Sciatic nerve (tissue), 2 donors: ENCODE measurements around the gene PHRF1. TPM values are rescaled to one million over a fixed set of nuclear protein-coding genes. Genes with fewer than 3 reads are reported as not detected.
"Not testable (repeated sequence)": the region's sequence is repeated elsewhere in the genome, so short reads cannot be mapped to it uniquely, and the experiment has no call there.

Source experiments
- ATAC-seq: fragments of 200-7000 bp; cut with Tn5 transposase; one replicate; pipeline ENCODE4 v1.9.1; 2020; ENCODE audit warnings: mild to moderate bottlenecking, moderate library complexity
- DNase-seq: peaks from one replicate; pipeline ENCODE4 v3.0.0-alpha.2; 2020; ENCODE audit warnings: low spot score
- intact Hi-C: fragments of 100-400 bp; cut with DNase I; formaldehyde crosslinking; loops from one replicate; pipeline ENCODE4 v1.14.2; 2022
- total RNA-seq: library from RNA; stranded (reverse); fragmentation: NEBNext Ultra II Directional; extraction: Animal tissue kit (Norgen Biotek cat#: 25700); gene quantifications from one replicate; pipeline ENCODE4 v1.2.1, GENCODE V29; 2021
- donor health status: DM: no; HTN: no; CAD: no.
- donor health status: DM: no; HTN: no; CAD: no.

PHRF1 gene
- total RNA-seq, 1 donor from 2014 or later: 33.5 TPM

DNA sequence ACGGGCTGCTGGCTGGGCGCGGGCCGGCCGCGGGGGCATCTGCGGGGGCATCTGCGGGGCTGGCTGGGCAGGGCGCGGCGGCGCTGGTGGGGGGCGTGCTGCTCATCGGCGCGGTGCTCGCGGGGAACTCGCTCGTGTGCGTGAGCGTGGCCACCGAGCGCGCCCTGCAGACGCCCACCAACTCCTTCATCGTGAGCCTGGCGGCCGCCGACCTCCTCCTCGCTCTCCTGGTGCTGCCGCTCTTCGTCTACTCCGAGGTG lies 61.0 kb downstream of the PHRF1 start:
- ATAC-seq: no peak
- intact Hi-C loops: no loop called here

DNA sequence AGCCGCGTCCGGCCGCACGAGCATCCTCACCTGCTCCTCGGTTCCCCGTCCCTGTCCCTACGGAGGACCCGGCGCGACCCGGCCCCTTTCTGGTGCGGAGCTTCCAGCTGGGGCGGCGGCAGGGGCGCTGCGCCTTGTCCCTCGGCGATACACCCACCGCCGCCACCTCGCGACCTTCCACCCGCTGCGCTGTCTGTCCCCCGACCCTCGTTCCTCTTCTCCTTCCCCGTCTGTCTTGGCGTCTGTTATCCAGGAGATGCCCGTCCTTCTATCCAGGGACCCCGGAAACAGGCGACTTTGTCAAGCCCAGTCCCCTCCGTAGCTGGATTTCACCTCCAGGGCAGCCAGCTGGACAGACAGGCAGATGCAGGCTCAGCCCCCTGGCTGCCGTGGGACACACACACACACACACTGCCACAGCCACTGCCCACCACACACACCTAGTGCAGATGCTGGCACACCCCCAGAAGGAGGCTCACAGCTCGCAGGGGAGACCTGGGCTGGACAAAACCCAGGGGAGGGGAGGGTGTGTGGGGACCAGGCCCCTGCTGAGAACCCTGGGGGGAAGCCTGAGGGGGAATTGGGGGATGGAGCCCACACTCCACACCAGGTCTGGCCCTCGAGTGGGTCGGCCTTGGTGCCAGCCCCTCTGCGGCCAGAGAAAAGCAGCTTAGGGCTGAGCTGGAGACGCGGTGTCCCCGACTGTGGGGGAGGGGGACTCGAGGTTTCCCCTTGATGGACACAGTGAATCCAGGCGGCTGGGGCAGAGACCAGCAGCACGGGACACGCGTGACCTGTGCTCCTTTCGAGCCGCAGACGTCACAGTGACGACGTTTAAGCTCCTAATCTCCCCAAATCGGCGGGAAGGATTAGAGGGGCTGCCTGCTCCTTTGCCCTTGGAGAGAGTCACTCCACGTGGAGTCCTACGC lies 61.6 kb downstream of the PHRF1 start:
- no peak for DNase-seq
- ATAC-seq: no peak
- intact Hi-C loops: no loop called here

More for the DNA sequence above, 61.0 kb downstream of the PHRF1 start:
- DNase-seq: no peak

DNA sequence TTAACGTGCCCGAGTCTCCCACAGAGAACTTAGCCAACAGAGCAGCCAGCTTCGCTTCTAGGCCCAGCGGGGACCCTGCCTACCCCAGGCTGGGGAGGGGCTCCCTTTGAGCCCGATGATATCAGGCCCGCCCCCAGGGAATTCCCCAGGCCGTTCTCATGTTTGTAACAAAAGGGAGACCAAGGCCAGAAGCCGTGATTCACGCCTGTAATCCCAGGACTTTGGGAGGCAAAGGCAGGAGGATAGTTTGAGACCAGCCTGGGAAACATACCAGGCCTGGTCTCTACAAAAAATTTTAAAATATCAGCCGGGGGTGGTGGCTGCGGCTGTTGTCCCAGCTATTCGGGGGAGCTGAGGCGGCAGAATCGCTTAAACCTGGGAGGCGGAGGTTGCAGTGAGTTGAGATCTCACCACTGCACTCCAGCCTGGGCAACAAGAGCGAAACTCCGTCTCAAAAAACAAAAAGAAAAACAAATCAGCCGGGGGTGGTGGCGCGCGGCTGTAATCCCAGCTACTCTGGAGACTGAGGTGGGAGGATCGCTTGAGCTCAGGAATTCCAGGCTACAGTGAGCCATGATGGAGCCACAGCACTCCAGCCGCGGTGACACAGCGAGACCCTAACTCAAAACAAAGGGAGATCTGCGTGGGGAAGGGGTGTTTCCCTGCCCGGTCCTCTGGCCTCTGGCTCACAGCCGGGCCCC lies 62.5 kb downstream of the PHRF1 start:
- DNase-seq: no peak
- ATAC-seq: no peak
- intact Hi-C loops: no loop called here

DNA sequence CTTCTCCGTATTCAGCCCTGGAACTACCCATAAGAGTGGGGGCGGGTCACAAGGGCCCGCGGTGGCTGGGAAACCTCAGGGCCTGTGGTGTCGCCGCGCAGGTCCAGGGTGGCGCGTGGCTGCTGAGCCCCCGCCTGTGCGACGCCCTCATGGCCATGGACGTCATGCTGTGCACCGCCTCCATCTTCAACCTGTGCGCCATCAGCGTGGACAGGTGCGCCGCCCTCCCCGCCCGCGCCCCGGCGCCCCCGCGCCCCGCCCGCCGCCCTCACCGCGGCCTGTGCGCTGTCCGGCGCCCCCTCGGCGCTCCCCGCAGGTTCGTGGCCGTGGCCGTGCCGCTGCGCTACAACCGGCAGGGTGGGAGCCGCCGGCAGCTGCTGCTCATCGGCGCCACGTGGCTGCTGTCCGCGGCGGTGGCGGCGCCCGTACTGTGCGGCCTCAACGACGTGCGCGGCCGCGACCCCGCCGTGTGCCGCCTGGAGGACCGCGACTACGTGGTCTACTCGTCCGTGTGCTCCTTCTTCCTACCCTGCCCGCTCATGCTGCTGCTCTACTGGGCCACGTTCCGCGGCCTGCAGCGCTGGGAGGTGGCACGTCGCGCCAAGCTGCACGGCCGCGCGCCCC lies 63.2 kb downstream of the PHRF1 start:
- ATAC-seq (no peak), DNase-seq (no peak)
- intact Hi-C loops: no loop called here

GRCh38 chr11:640021-640706 lies 63.9 kb downstream of the PHRF1 start:
- intact Hi-C loops: no loop called here
- no peak for ATAC-seq
- no peak for DNase-seq

GRCh38 chr11:641806-642370 lies 65.6 kb downstream of the PHRF1 start:
- ATAC-seq: no peak
- intact Hi-C loops: no loop called here
- no peak for DNase-seq

DNA sequence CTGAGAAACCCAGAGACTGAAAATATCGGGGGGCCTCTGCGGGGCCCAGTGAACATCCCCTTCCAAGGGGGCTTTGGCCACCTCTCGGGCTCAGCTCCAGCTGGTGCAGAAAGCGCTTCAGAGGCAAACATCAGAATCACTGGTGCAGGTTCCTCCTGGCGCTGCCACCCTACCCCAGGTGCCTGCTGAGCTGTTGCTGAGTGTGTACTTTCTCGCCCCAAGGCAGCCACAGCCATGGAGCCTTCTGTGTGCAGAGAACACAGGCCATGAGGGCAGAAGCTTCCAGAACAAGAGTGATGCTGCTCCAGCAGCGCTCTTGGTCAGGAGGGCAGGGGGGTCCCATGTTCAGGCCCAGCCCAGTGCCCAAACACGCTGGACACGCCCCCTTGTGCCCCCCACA lies 67.1 kb downstream of the PHRF1 start:
- ATAC-seq (no peak), DNase-seq (no peak)
- intact Hi-C loops: no loop called here

DNA sequence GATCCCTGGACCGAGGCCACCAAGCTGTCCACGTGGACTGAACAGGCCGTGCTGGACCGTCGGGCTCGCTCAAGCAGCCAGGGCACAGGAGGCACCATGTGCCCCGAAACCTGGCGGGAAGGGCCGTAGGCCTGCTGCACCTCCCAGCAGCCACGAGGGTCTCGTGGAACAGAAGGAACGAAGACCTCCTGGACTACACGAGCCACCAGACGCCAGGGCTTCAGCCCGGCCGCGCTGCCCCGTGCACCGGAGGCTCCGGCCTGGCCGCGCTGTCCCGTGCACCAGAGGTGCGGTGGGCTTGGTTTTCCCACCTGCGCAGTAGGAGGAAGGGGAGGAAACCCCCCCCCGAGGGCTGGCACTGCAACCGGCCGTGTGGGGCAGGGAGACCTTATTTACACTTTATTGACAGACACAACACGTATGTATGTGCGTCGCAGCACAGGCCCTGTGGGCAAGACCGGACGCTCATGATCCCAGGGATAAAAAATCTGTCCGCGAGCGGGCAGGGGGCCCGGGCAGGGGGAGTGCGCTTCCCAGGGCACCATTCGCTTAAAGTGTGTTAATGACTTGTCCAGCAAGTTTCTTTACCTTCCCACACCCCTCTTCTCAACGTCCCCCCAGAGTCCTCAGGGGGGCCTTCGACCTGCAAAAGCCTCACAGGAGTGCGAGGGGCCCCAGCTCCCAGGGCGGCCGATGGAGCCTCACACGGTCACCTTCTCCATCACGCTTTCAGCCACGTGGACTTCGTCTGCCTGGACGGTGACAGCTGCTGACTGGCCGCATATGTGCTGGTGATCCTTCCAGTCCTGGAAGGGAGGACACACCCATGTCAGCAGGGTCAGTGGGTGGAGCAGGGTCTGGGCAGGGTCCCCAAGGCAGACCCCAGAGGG lies 67.8 kb downstream of the PHRF1 start:
- no peak for DNase-seq
- intact Hi-C loops: no loop called here
- ATAC-seq: no peak

- ATAC-seq (no peak), DNase-seq (no peak)
- intact Hi-C loops: no loop called here
Observed at GRCh38 chr11:645536-645935, 69.3 kb downstream of the PHRF1 start.

DNA sequence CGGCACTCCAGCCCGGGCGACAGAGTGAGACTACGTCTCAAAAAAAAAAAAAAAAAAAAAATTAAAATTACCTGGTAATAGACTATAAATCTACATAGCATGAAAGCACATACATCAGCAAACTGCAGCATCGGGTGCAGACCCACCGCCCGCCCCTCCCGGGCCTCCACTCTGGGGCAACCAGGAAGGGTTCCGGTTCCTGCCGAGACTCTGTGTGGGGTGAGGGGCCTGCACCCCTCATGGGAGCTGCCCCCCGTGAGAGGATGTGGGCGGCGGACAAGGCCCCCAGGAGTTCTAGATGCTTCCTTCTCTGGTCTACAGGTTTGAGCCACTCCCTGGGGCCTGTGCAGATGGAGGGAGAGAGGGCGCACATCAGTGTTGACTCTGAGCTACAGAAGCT lies 69.9 kb downstream of the PHRF1 start:
- DNase-seq (no peak), ATAC-seq (no peak)
- intact Hi-C loops: no loop called here

GRCh38 chr11:647672-648158 lies 71.4 kb downstream of the PHRF1 start:
- ATAC-seq: not testable (repeated sequence)

DNA sequence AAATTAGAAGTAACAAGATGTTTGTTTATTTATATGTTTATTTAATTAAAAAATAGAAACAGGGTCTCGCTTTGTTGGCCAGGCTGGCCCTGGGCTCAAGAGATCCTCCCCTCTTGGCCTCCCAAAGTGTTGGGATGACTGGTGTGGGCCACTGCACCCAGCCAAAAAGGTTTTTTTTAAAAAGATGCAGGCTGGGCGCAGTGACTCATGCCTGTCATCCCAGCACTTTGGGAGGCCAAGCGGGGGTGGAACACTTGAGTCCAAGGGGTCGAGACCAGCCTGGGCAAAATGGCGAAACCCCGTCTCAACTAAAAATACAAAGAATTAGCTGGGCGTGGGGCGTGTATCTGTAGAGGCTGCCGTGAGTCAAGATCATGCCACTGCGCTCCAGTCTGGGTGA lies 74.2 kb downstream of the PHRF1 start:
- ATAC-seq: no peak
- no peak for DNase-seq
- intact Hi-C loops: no loop called here

More at GRCh38 chr11:647672-648158, 71.4 kb downstream of the PHRF1 start:
- DNase-seq, intact Hi-C loops: not testable (repeated sequence)

- ATAC-seq, DNase-seq, intact Hi-C loops: not testable (repeated sequence)
Observed at GRCh38 chr11:653136-653535, 76.9 kb downstream of the PHRF1 start.

DNA sequence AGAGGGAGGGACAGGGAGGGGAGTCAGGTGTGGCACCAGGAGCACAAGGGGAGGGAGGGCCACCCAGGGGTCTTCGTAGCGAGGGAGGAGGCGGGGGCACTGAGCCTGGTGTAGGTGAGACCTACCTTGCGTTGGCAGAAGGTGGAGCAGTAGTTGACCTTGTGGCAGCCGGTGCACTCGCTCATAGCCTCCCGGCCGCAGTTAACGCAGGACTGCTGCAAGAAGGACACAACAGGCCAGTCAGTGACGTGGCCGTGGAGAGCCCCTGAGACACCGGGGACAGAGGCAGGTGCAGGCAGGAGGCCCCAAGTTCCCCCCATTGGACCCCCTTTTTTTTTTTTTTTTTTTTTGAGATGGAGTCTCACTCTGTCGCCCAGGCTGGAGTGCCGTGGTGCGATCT lies 77.6 kb downstream of the PHRF1 start:
- DNase-seq: no peak
- ATAC-seq: no peak
- intact Hi-C loops: no loop called here

GRCh38 chr11:654444-654843 lies 78.2 kb downstream of the PHRF1 start:
- DNase-seq, intact Hi-C loops, ATAC-seq: not testable (repeated sequence)

GRCh38 chr11:655036-655726 lies 78.9 kb downstream of the PHRF1 start:
- no peak for ATAC-seq
- intact Hi-C loops: no loop called here
- no peak for DNase-seq

DNA sequence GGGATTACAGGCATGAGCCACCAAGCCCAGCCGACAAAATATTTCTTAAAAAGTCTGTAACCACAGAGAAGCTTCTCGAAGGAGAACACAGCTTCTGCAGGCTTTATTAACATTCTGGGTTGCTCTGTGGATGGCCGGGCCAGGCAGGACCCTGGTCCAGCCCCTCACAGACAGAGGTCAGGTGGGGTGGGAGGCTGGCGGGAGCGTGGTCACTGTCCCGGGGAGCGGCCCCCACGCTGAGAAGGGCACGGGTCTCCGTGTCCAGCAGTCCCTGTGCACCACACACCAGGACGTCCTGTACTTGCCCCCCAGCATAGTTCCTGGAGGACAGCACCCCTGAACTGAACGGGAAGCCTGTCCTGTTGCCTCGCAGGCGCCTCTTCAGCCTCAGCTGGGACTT lies 80.2 kb downstream of the PHRF1 start:
- intact Hi-C loops: no loop called here
- DNase-seq (no peak), ATAC-seq (no peak)

DNA sequence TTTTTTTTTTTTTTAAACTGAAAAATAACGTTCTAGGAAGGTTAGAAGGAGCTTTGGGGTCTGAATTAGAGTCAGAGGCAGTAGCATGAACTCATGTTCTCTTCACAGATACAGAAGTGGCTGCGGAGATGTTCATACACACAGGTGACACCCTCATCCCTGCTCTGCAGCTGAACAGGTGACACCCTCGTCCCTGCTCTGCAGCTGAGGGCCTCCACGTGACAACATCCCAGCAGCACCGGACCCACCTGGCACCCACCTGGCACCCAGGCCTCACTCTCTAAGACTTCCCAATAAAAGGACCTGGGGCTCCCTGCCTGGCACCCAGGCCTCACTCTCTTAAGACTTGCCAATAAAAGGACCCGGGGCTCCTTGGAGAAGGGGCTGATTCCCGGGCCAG lies 80.6 kb downstream of the PHRF1 start:
- ATAC-seq: no peak
- intact Hi-C loops: no loop called here
- DNase-seq: no peak
